Esophagus muscularis mucosa (tissue), 4 donors: ENCODE measurements around the gene NAA50.

Experiments
- CTCF ChIP-seq, 3 experiments: fragments of 200-600 bp in 2 of 3; fragments of 450-650 bp in 1 of 3; sonication (generic) in 2 of 3; IDR thresholded peaks; one replicate each; pipeline ENCODE4 v1.5.1; 2017 to 2019; ENCODE audit warnings: antibody characterized with exemption in 3 of 3, mild to moderate bottlenecking in 2 of 3, moderate library complexity in 1 of 3
- EP300 ChIP-seq: sonication (generic); formaldehyde crosslinking; IDR thresholded peaks from one replicate; pipeline ENCODE4 v1.6.1; 2017; ENCODE audit warnings: antibody characterized with exemption
- POLR2A ChIP-seq: fragments of 450-650 bp; IDR thresholded peaks from one replicate; pipeline ENCODE4 v1.6.1; 2017; ENCODE audit warnings: antibody characterized with exemption, moderate library complexity, mild to moderate bottlenecking, low read depth

GRCh38 chr3:113791381-113791780 is 45.3 kb upstream of the NAA50 start:
- TF ChIP-seq CTCF (IDR thresholded peaks at IDR 0.05) (no peak), POLR2A (no peak), EP300 (no peak)
